SK-MEL-5 (cell line): ENCODE measurements around the gene LYPD6B. TPM values are rescaled to one million over a fixed set of nuclear protein-coding genes. Genes with fewer than 3 reads are reported as not detected.

Experiments
- DNase-seq: peaks from one replicate; pipeline ENCODE4 v3.0.0-alpha.2; 2016; ENCODE audit warnings: low read depth, low spot score
- in situ Hi-C: cut with HindIII; loops from 2 replicates; pipeline ENCODE4 v1.10.0; 2016; ENCODE audit warnings: low sequenced_read_pairs, high pct_unique_total_duplicates, low pct_unique_long_range_greater_than_20kb
- total RNA-seq: library from RNA; depleted of rRNA; stranded (reverse); fragments of >200 nt; shearing (Covaris generic); gene quantifications from 2 replicates; pipeline ENCODE4 v1.2.3, GENCODE V29; 2014

Gene LYPD6B
- total RNA-seq, 1 experiment from 2014 or later: not detected

DNA sequence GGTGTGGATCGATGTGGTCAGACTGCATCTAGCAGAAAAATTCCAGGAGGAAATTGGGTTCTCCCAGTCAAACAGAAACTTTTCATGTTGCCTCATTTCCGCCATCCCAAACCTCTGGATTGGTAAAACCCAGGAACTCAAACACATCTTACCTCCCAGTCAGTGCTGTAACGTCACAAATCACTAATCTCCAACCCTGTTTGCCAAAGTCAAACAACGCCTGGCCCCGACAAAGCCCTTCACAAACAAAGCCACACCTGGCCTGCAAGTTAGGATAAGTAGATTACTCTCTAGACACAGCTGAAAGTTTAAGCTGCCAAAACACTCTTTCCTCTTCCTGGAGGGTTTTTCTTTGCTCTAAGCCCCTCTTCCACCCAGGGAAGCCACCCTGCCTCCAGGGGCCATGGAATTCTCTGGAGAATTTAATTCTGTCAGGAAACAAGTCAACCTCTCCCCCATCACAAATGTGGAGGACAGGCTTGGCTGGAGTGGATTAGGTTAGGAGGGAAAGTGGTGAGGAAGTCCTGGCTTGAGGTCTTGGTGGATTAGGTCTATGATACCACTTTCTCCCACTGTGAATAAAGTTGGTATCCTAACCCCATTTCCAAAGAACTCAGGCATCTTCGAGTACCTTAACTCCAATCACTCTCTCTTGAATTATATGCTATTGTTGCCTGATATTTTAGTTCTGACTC is 86.7 kb downstream of the LYPD6B start:
- DNase-seq: no peak
- in situ Hi-C loops: no loop called here

DNA sequence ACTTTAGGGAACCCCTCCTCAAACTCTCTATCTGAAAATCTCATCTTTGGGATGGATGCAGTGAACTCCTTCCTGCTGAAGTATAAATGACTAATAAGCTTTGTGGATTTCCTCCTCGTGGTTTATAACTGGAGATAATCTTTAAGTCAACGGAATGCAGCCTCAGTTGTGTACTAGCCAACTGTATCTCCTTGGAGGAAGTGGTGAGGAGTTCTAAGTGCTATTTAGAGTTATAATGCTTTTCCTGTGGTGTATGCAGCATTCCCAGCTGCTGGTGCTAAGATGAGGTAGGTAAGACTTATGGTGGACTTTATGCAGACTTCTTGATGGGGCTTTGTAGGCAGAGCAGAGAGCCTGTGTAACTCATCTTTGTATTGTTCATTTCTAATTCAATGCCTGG is 90.9 kb downstream of the LYPD6B start:
- DNase-seq: no peak
- in situ Hi-C loops: no loop called here

DNA sequence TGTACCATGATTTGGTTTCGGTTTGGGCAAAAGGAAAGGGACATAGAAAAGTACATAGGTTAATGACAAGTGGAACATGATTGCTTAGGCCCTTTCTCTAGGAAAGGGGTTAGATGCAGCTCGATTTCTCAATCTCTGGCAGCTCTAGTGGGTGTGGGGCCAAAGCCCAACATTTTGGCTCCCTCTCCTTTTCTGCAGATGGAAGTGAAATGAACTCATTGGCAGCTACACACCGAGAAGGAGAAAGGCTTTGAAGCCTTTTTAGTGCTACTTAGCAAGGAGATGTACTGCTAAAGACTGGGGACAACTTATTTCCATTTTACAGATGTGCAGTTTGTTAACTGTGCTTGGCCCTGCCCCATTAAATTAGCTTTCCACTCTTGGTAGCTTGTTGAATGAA is 93.8 kb downstream of the LYPD6B start:
- no peak for DNase-seq
- in situ Hi-C loops: no loop called here

DNA sequence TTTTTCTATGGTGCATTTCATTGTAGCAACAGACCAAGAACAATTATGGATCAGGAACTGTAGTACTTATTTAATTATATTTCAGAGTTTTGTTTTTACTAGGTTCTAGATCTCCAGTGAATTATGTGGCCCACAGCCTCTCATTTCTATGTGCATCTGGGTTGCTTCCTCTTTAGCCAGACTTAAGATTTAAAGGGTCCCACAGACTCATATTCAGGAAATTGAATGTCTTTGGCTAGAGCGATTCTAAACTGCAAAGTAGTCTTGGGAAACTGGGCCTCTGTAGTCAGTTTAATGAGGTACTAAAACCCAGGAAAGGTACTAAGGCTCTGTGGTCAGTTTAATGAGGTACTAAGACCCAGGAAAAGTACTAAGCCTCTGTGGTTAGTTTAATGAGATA is 94.4 kb downstream of the LYPD6B start:
- DNase-seq: no peak
- in situ Hi-C loops: no loop called here

DNA sequence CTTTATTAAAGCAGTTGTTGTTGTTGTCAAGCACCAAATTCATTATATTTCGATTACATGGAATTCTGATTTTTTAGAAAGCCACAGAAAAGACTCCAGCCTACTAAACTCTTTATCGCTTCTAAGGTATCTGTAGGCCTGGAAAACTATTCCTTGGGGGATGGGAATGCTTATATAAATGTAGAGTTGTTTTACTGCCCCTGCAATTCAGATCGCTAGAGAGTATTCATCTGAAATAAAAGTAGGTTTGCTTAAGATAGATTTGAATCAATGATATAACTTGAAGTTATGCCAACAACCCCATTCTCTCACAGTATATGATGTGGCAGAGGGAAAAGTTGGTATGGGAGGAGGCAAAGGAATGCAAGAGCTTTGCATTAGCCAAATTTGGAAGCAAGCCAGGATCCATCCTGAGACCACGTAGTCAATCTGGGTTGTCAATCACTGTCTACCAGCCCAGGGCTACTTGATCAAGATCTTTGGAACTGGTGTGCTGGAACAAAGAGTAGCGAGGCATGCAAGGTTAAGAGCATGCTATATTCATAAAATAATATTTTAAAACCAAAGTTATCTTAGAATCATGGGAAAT is 95.9 kb downstream of the LYPD6B start:
- in situ Hi-C loops: no loop called here
- DNase-seq: no peak

DNA sequence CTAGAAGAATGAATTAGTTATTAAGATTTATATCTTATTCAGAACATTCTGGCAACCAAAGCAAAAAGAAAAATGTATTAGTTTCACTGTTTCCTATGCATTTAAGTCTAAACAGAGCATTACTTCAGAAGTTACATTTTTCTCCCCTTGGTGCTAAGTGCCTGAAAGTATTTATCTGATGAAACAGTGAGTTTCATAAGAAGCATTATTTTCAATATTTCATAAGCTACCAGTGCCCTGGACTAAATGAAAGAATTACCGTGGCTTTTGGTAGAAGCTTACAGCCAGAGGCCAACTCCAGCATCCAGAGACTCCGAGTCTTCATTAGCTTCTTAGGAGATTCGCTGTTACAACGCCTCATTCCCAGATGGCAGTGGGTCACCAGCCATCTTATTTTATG is 97.6 kb downstream of the LYPD6B start:
- in situ Hi-C loops: no loop called here
- DNase-seq: no peak

- in situ Hi-C loops: no loop called here
- DNase-seq: peak; percentile 9
Observed at GRCh38 chr2:149141046-149141445, 102.5 kb downstream of the LYPD6B start.

- DNase-seq: no peak
- in situ Hi-C loops: no loop called here
Observed at GRCh38 chr2:149143734-149144133, 105.2 kb downstream of the LYPD6B start.

DNA sequence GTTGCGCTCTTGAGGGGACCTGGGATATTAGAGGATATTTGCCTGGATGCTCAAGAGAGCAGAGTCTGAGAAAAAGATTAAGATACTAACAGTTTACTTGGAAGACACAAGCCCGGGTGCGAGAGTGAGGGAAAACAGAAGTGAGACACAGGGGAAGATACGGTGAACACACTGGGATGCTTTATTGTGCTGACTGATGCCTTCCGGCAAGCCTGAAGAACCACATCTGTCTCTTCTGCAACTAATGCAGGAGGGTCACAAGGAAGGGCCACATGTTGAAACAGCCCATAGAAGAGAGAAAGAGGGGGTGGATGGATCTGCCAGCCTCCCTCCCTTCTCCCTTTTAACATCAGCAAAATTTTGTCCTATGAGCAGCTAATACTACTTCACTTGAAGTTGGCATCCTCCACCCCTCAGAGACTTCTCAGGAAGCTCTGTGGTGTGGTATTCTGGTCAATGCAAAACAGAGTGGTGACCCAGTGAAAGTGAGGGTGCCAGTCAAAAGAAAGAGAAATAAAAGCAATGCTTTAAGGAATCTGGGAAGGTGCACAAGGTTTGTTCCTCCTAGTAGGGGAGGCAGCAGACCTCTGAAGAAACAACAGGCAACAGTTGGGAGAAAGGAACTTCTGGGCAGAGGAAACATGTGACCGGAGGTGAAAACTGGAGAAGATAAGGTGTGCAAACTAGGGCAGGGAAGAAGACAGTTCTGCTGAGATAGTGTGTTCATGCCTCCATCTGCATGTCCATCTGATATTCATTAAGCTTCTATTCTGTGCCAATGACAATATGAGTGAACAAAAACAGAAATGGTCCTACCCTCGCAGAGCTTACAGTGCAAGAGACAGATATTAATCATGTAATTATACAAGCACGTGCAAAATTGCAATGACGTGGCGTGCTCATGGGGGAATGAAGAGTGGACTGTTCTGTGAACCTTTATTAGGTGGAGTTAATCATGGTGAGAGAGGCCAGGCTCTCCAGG is 107.1 kb downstream of the LYPD6B start:
- in situ Hi-C loops: no loop called here
- no peak for DNase-seq

GRCh38 chr2:149146876-149147275 is 108.4 kb downstream of the LYPD6B start:
- no peak for DNase-seq

GRCh38 chr2:149148194-149149006 is 109.9 kb downstream of the LYPD6B start:
- in situ Hi-C loops: no loop called here
- no peak for DNase-seq

More at GRCh38 chr2:149146876-149147275, 108.4 kb downstream of the LYPD6B start:
- in situ Hi-C loops: no loop called here

DNA sequence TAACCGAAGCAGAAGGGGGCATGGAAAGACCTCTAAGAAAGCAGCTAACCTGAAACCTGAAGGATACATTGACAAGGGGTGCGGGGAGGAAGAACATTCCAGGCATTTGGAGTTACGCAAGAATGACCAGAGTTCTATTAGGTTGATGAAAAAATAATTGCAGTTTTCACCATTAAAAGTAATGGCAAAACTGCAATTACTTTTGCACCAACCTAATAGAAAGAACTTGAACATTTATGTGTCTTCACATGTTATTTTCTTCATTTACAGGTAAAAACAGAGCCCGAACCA is 110.5 kb downstream of the LYPD6B start:
- DNase-seq: no peak
- in situ Hi-C loops: no loop called here

- in situ Hi-C loops: no loop called here
- no peak for DNase-seq
Observed at GRCh38 chr2:149152469-149152953, 114.0 kb downstream of the LYPD6B start.

DNA sequence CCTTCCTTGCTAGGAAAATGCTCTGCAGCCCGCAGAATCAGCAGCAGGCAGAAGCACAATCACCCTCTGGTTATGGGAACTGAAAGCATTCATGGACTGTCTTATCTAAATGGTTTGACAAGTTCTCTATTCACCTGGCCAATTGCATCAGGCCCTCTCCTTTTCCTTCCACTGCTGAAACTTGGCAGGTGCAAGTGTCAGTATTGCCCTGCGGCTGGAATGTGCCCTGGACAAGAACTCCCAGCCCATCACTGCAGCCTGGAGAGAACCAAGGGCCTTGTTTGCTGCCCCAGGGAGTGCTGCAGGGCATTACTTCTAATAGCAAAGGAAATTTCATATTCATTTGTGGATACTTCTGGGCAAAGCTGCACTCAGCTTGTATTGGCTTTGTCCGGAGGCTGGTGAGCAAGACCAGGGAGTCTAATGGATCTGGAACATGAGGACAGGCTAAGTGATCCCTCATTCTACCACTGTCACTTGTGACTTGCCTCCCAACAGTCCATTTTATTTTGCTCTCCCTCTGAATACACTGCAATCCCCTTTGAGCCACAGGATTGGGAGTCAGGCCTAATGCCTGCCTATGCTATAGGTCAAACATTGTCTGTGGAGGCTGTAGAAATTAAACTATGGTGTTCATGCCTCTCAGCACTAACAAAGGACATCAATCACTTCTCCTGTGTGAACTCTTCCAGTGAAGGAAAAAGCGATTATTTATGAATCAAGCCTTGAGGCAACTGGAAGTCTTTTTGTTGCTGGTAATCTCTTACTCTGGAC is 116.9 kb downstream of the LYPD6B start:
- in situ Hi-C loops: no loop called here
- DNase-seq: no peak

DNA sequence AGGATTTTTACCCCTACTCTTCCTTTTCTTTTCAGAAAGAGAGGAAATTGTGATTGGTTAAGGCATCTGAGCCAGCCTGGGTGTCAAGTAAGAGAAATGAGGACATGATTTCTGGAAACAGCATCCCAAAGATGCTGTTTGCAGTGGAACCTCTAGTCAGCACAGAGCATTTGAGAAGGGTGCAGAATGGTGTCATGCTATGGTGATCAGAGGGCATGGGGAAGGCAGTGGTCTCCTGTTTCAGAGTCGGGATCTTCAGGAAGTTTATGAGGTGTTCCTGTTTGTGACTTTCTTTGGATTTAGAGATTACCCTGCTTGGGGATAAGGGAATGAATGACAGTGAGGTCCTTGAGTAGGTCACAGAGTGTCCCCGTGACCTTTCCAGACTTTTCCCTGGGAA is 117.5 kb downstream of the LYPD6B start:
- DNase-seq: no peak
- in situ Hi-C loops: no loop called here

- DNase-seq: no peak
- in situ Hi-C loops: no loop called here
Observed at GRCh38 chr2:149156971-149157740, 118.7 kb downstream of the LYPD6B start.
